BLaER1 treated with 17β-estradiol and CSF1 and Interleukin-3, amounts not matched to agents 10 nM and 100 nM (cell line): ENCODE measurements around the gene DSN1.

ENCODE experiments used
- H3K27ac ChIP-seq, 11 experiments: shearing (Covaris generic); formaldehyde crosslinking; 2 replicates each; pipeline ENCODE4 v1.8.1; 2022
- H3K27me3 ChIP-seq, 11 experiments: shearing (Covaris generic); formaldehyde crosslinking; 2 replicates each; pipeline ENCODE4 v1.8.1; 2022
- H3K36me3 ChIP-seq, 11 experiments: shearing (Covaris generic); formaldehyde crosslinking; 2 replicates each; pipeline ENCODE4 v1.8.1; 2022
- H3K4me1 ChIP-seq, 10 experiments: shearing (Covaris generic); formaldehyde crosslinking; 2 replicates each; pipeline ENCODE4 v1.8.1; 2022
- H3K4me2 ChIP-seq, 11 experiments: shearing (Covaris generic); formaldehyde crosslinking; 2 replicates each; pipeline ENCODE4 v1.8.1; 2022
- H3K4me3 ChIP-seq, 10 experiments: shearing (Covaris generic); formaldehyde crosslinking; 2 replicates each; pipeline ENCODE4 v1.8.1; 2022
- H3K9ac ChIP-seq, 11 experiments: shearing (Covaris generic); formaldehyde crosslinking; 2 replicates each; pipeline ENCODE4 v1.8.1; 2022
- H3K9me3 ChIP-seq, 11 experiments: shearing (Covaris generic); formaldehyde crosslinking; replicated peaks in 1 of 11; 2 replicates each; pipeline ENCODE4 v1.8.1; 2022
- H4K20me1 ChIP-seq, 11 experiments: shearing (Covaris generic); formaldehyde crosslinking; 2 replicates each; pipeline ENCODE4 v1.8.1; 2022
- Cebpa-rat ChIP-seq, 11 experiments: shearing (Covaris generic); IDR thresholded peaks; 2 replicates each; pipeline ENCODE4 v1.8.1; 2022

DSN1 gene, protein sequence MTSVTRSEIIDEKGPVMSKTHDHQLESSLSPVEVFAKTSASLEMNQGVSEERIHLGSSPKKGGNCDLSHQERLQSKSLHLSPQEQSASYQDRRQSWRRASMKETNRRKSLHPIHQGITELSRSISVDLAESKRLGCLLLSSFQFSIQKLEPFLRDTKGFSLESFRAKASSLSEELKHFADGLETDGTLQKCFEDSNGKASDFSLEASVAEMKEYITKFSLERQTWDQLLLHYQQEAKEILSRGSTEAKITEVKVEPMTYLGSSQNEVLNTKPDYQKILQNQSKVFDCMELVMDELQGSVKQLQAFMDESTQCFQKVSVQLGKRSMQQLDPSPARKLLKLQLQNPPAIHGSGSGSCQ

DNA sequence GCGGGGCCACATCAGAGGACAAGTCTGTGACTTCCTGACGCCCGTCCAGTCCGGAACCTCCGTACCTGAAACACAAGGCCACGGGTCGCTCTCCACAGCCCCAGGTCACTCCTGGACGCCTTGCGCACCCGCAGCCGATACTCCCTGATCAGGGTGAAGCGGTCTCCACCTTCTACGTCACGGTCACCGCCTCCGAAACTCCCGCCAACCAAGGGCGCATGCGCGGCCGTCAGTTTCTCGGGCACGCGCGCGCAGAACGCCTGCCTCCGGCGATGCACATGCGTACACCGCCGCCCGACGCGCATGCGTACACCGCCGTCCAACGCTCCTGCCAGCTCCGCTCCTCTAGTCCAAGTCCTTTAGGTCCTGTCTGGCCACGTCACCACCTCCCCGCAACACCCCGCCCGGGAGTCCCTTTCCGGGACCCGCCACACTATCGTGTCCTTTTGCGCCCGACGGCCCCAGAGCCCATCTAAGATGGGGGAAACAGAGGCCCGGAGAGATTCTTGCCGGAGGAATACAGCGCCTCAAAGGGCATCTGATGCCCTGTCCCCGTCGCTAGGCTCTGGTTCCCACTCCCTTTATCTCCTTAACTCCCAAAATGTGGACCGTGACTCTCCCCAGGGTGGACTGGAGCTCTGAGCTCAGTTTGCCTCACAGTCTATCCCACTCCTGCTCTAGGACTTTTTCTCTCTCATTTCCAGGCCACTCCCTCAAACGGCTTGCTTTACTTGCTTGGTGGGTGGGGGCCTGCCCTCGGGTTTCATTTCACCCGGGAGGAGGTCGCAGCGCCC, at the start of gene DSN1:
DSN1 (minus strand) TSS at position 167 of the 794 bp plus-strand sequence. CDS start 2,305 bp downstream, outside the sequence.
- Histone ChIP-seq H3K4me2 (peak within 1 kb of the TSS; percentile 82 to 99 (median 93)), H3K4me1 (peaks cover 51 to 80% (median 58%) of the 10 kb centered on the region in 10 experiments), H3K9ac (peak within 1 kb of the TSS; percentile 84 to 94 (median 89)), H3K27me3 (no peaks in the 10 kb centered on the region), H4K20me1 (peaks cover 0 to 6% (median 0%) of the 10 kb centered on the region in 11 experiments; a peak in 2 of 22 replicates), H3K36me3 (peaks cover 0 to 24% (median 12%) of the 10 kb centered on the region in 11 experiments; a peak in 16 of 22 replicates), H3K4me3 (peak within 1 kb of the TSS; percentile 77 to 87 (median 80)), H3K27ac (peak within 1 kb of the TSS; percentile 75 to 95 (median 89)), H3K9me3 (no peaks in the 10 kb centered on the region)
- TF ChIP-seq Cebpa-rat (IDR thresholded peaks at IDR 0.05) = no peak

DNA sequence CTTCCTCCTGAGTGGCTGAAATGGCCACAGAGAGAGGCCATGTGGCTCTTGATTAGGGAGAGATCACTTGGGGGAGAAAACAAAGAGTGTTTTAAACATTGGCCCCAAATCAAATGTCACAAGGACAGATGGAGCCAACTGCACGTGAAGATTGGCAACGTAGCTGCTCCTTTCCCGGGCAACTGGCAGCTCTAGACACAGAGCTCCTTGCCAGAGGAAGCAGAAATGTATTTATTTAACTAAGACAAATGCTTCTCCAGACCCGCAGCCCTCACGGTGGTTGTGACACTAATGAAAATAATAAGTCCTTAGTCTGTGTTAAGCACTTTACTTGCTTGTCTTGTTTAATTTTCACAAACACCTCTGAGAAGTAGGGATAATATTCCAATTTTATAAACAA, 49.6 kb upstream of the DSN1 start:
- Histone ChIP-seq H3K4me1 (peaks cover 0 to 9% (median 0%) of the 10 kb centered on the region in 10 experiments; a peak in 3 of 20 replicates), H4K20me1 (peaks cover 0 to 24% (median 7%) of the 10 kb centered on the region in 11 experiments; a peak in 7 of 22 replicates), H3K9ac (no peak overlapping the region), H3K27me3 (no peaks in the 10 kb centered on the region), H3K36me3 (peaks cover 75 to 97% (median 91%) of the 10 kb centered on the region in 11 experiments), H3K9me3 (no peaks in the 10 kb centered on the region), H3K4me3 (no peak overlapping the region), H3K27ac (no peak overlapping the region), H3K4me2 (no peak overlapping the region)
- TF ChIP-seq Cebpa-rat (IDR thresholded peaks at IDR 0.05) = no peak

- Histone ChIP-seq H4K20me1 (peaks cover 0 to 32% (median 10%) of the 10 kb centered on the region in 11 experiments; a peak in 7 of 22 replicates), H3K4me3 (no peak overlapping the region), H3K9me3 (no peaks in the 10 kb centered on the region), H3K4me2 (no peak overlapping the region), H3K27ac (peak overlapping the region in 2 of 11 experiments; percentile 1 to 26; a peak in 2 of 22 replicates), H3K36me3 (peaks cover 76 to 97% (median 92%) of the 10 kb centered on the region in 11 experiments), H3K9ac (peak overlapping the region in 1 of 11 experiments; percentile 10; a peak in 1 of 22 replicates), H3K4me1 (peaks cover 0 to 6% (median 0%) of the 10 kb centered on the region in 10 experiments; a peak in 1 of 20 replicates), H3K27me3 (no peaks in the 10 kb centered on the region)
- no peak for TF ChIP-seq Cebpa-rat (IDR thresholded peaks at IDR 0.05)
These were observed 48.4 kb upstream of the DSN1 start for GRCh38 chr20:36821964-36822437.

DNA sequence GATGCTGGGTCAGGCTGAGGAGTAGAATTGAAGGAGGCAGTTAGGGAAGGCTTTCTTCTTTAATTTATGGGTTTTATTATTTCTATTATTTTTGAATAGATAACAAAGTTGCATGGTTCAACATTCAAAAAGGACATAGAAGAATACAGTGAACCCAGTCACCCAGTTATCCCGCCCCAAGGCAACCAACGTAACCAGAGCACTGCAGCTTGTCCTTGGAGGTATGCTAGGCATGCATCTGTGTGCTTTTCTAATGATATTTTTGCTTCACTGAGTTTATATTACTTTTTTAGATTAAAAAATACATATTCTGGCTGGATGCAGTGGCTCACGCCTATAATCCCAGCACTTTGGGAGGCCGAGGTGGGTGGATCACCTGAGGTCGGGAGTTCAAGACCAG, 47.4 kb upstream of the DSN1 start:
- Histone ChIP-seq H3K9ac (no peak overlapping the region), H3K36me3 (peaks cover 79 to 100% (median 95%) of the 10 kb centered on the region in 11 experiments), H4K20me1 (peaks cover 3 to 39% (median 10%) of the 10 kb centered on the region in 11 experiments; a peak in 9 of 22 replicates), H3K9me3 (no peaks in the 10 kb centered on the region), H3K27me3 (no peaks in the 10 kb centered on the region), H3K27ac (no peak overlapping the region), H3K4me2 (no peak overlapping the region), H3K4me1 (peaks cover 0 to 6% (median 0%) of the 10 kb centered on the region in 10 experiments; a peak in 1 of 20 replicates), H3K4me3 (no peak overlapping the region)
- TF ChIP-seq Cebpa-rat (IDR thresholded peaks at IDR 0.05) = no peak

- no peak for TF ChIP-seq Cebpa-rat (IDR thresholded peaks at IDR 0.05)
- no peak overlapping the region for H3K4me3 ChIP-seq
- no peak overlapping the region for H3K4me2 ChIP-seq
- H3K4me1 ChIP-seq = peaks cover 0 to 6% (median 0%) of the 10 kb centered on the region in 10 experiments; a peak in 1 of 20 replicates
- peaks cover 79 to 100% (median 95%) of the 10 kb centered on the region in 11 experiments for H3K36me3 ChIP-seq
- peaks cover 3 to 42% (median 14%) of the 10 kb centered on the region in 11 experiments; a peak in 12 of 22 replicates for H4K20me1 ChIP-seq
- H3K27me3 ChIP-seq = no peaks in the 10 kb centered on the region
- H3K27ac ChIP-seq = 0 out of 22 replicates have a peak overlapping the region, but pooled peaks of 1 of the 11 experiments have one; percentile 13
- peak overlapping the region in 4 of 11 experiments; percentile 4 to 45 (median 12); a peak in 2 of 22 replicates for H3K9ac ChIP-seq
- no peaks in the 10 kb centered on the region for H3K9me3 ChIP-seq
These were observed 46.5 kb upstream of the DSN1 start for GRCh38 chr20:36820073-36820472.

GRCh38 chr20:36819659-36820058, 46.1 kb upstream of the DSN1 start:
- H3K4me2 ChIP-seq = no peak overlapping the region
- peak overlapping the region in 4 of 11 experiments; percentile 4 to 45 (median 12); a peak in 2 of 22 replicates for H3K9ac ChIP-seq
- H3K27me3 ChIP-seq = no peaks in the 10 kb centered on the region
- H3K4me1 ChIP-seq = peaks cover 0 to 6% (median 0%) of the 10 kb centered on the region in 10 experiments; a peak in 1 of 20 replicates
- H3K4me3 ChIP-seq = no peak overlapping the region
- H3K27ac ChIP-seq = 0 out of 22 replicates have a peak overlapping the region, but pooled peaks of 1 of the 11 experiments have one; percentile 13
- H4K20me1 ChIP-seq = peaks cover 3 to 46% (median 17%) of the 10 kb centered on the region in 11 experiments; a peak in 12 of 22 replicates
- no peaks in the 10 kb centered on the region for H3K9me3 ChIP-seq
- TF ChIP-seq Cebpa-rat (IDR thresholded peaks at IDR 0.05) = no peak
- peaks cover 79 to 100% (median 96%) of the 10 kb centered on the region in 11 experiments for H3K36me3 ChIP-seq

- Histone ChIP-seq H3K4me2 (no peak overlapping the region), H3K4me1 (peaks cover 0 to 6% (median 0%) of the 10 kb centered on the region in 10 experiments; a peak in 1 of 20 replicates), H3K27me3 (no peaks in the 10 kb centered on the region), H3K4me3 (no peak overlapping the region), H3K9me3 (no peaks in the 10 kb centered on the region), H3K36me3 (peaks cover 79 to 100% (median 96%) of the 10 kb centered on the region in 11 experiments), H3K27ac (no peak overlapping the region), H3K9ac (no peak overlapping the region), H4K20me1 (peaks cover 3 to 51% (median 18%) of the 10 kb centered on the region in 11 experiments; a peak in 13 of 22 replicates)
- TF ChIP-seq Cebpa-rat (IDR thresholded peaks at IDR 0.05) = no peak
These were observed 45.3 kb upstream of the DSN1 start for GRCh38 chr20:36818861-36819260.

DNA sequence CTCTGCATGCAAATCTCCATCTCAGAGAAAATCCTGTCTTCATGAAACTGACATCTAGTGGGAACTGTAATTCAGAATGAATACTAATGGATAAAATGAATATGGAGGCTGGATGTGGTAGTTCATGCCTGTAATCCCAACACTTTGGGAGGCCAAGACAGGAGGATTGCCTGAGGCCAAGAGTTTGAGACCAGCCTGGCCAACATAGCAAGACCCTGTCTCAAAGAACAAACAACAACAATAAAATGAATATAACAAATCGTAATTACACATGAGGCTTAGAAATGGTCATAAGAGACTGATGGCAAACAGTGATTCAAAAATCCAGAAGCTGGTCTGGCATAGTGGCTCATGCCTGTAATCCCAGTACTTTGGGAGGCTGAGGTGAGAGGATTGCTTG, 44.6 kb upstream of the DSN1 start:
- Histone ChIP-seq H3K9me3 (no peaks in the 10 kb centered on the region), H3K27me3 (no peaks in the 10 kb centered on the region), H3K36me3 (peaks cover 79 to 100% (median 96%) of the 10 kb centered on the region in 11 experiments), H3K4me3 (no peak overlapping the region), H3K4me1 (peaks cover 0 to 6% (median 0%) of the 10 kb centered on the region in 10 experiments; a peak in 1 of 20 replicates), H4K20me1 (peaks cover 3 to 51% (median 24%) of the 10 kb centered on the region in 11 experiments; a peak in 13 of 22 replicates), H3K27ac (no peak overlapping the region), H3K9ac (no peak overlapping the region), H3K4me2 (no peak overlapping the region)
- TF ChIP-seq Cebpa-rat (IDR thresholded peaks at IDR 0.05) = no peak
